Mesodermal cell (in vitro differentiated cells): ENCODE results near the gene UBR4.
A peak's percentile ranks its signal among the peaks of the same experiment; 100 is the strongest.

ENCODE experiments used
- H3K27ac ChIP-seq: 2 replicates; pipeline ENCODE4 v1.7.0; 2013; ENCODE audit warnings: mild to moderate bottlenecking, low read depth, low read length, moderate library complexity; ENCODE audit not compliant: severe bottlenecking
- H3K36me3 ChIP-seq: 2 replicates; pipeline ENCODE4 v1.7.1; 2013; ENCODE audit warnings: mild to moderate bottlenecking, low read length, moderate library complexity; ENCODE audit not compliant: control insufficient read depth, insufficient read depth
- H3K4me1 ChIP-seq: one replicate; pipeline ENCODE4 v1.7.1; 2013; ENCODE audit warnings: mild to moderate bottlenecking, low read length; ENCODE audit not compliant: insufficient read depth, control insufficient read depth, poor library complexity, severe bottlenecking
- H3K4me3 ChIP-seq: 2 replicates; pipeline ENCODE4 v1.7.0; 2013; ENCODE audit warnings: low read length, control low read depth, mild to moderate bottlenecking; ENCODE audit not compliant: insufficient read depth, poor library complexity, severe bottlenecking; ENCODE audit errors: extremely low read depth
- H3K9me3 ChIP-seq: 2 replicates; pipeline ENCODE4 v1.7.1; 2013; ENCODE audit warnings: mild to moderate bottlenecking, low read length, moderate library complexity; ENCODE audit not compliant: control insufficient read depth
- WGBS, 2 experiments: methylation state at CpG; one replicate each; pipeline ENCODE4 v1.1.5; 2013; ENCODE audit warnings: missing lambda C conversion rate in 2 of 2; ENCODE audit not compliant: insufficient coverage in 2 of 2; 5-methylcytosine and 5-hydroxymethylcytosine counted together

Gene UBR4

DNA sequence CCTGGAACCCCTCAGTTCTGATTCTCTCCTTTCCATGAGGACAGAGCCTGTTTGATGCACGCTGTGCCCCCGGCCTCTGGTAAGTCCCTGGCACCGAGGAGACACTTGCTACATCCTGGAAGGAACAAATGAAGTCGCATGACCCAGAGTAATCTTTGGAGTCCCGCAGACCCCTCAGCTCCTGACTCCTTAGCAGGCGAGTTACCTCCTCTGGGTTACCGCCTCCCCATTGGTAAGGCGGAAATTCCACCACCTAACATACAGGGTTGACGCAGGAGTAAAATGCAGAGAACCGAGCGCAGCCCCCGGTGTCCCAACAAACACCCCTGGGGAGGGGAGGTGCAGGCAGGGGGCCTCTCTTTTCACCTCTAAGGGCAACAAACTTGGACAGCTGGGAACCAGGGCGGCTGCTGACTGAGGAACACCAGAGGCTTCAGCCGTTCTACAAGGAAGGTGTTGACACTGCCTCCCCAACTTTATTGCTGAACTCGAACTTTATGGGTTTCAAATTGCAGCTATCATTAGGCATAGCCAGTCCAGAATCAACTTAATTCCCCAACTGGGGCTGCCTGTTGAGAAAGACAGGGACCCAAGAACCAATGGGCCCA, 138.3 kb downstream of the UBR4 start:
- Histone ChIP-seq H3K4me1 (peaks cover 5% of the 10 kb centered on the region), H3K4me3 (no peak overlapping the region), H3K27ac (no peak overlapping the region), H3K36me3 (peaks cover 40% of the 10 kb centered on the region), H3K9me3 (no peaks in the 10 kb centered on the region)
- WGBS, 2 experiments: 90 to 92% methylated on average over 9 of the region's 15 CpGs

- no peak overlapping the region for H3K27ac ChIP-seq
- H3K36me3 ChIP-seq: peaks cover 32% of the 10 kb centered on the region
- WGBS, 2 experiments: 75 to 85% methylated on average over 14 to 15 of the region's 17 CpGs
- H3K9me3 ChIP-seq: no peaks in the 10 kb centered on the region
- peaks cover 11% of the 10 kb centered on the region for H3K4me1 ChIP-seq
- H3K4me3 ChIP-seq: no peak overlapping the region
Observed at GRCh38 chr1:19070891-19071621, 139.0 kb downstream of the UBR4 start.

GRCh38 chr1:19070197-19070651, 139.8 kb downstream of the UBR4 start:
- WGBS, 2 experiments: 90 to 91% methylated on average over 8 to 9 of the region's 9 CpGs
- H3K36me3 ChIP-seq: peaks cover 24% of the 10 kb centered on the region
- H3K4me1 ChIP-seq: peaks cover 11% of the 10 kb centered on the region

GRCh38 chr1:19068639-19069276, 141.3 kb downstream of the UBR4 start:
- Histone ChIP-seq H3K36me3 (peaks cover 10% of the 10 kb centered on the region), H3K4me1 (peaks cover 11% of the 10 kb centered on the region), H3K27ac (no peak overlapping the region), H3K4me3 (no peak overlapping the region), H3K9me3 (no peaks in the 10 kb centered on the region)
- WGBS, 2 experiments: 93 to 96% methylated on average over 7 to 11 of the region's 11 CpGs

More at GRCh38 chr1:19070197-19070651, 139.8 kb downstream of the UBR4 start:
- Histone ChIP-seq H3K4me3 (no peak overlapping the region), H3K27ac (no peak overlapping the region), H3K9me3 (no peaks in the 10 kb centered on the region)

DNA sequence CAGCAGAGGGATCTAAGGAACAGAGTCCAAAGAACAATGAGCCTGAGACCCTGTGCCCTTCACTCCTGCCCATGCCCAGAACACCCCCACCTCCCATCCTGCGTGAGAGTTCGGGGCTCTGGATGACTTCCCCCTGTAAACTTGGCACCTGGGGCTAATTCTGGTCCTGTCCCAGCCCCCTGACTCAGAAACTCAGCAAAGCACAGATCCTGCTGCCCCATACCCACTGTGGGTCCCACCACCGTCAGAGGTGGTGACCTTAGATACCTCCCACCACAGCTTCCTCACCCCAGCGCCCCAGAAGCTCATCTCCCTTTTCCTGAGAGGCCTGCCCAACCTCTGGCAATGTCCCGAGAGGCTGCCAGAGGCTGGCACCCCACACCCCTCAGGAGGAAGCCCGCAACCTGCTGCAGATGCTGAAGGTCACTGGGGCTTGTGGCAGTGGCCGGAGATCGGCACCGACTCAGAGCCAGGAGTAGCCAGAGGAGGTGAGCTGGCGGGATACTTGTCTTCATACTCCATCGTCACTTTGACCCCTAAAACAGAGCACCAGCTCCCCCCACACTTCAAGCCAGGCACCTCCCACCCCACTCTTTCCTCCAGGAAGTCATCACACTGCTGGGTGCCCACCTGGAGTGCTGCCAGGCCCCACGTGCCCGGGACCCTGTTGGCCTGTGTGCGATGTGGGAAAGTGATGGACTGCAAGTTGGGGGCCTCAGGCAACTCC, 142.0 kb downstream of the UBR4 start:
- 87 to 91% methylated on average over 6 to 11 of the region's 14 CpGs for WGBS, 2 experiments
- Histone ChIP-seq H3K4me3 (no peak overlapping the region), H3K4me1 (peaks cover 11% of the 10 kb centered on the region), H3K27ac (no peak overlapping the region), H3K9me3 (no peaks in the 10 kb centered on the region), H3K36me3 (peaks cover 5% of the 10 kb centered on the region)

DNA sequence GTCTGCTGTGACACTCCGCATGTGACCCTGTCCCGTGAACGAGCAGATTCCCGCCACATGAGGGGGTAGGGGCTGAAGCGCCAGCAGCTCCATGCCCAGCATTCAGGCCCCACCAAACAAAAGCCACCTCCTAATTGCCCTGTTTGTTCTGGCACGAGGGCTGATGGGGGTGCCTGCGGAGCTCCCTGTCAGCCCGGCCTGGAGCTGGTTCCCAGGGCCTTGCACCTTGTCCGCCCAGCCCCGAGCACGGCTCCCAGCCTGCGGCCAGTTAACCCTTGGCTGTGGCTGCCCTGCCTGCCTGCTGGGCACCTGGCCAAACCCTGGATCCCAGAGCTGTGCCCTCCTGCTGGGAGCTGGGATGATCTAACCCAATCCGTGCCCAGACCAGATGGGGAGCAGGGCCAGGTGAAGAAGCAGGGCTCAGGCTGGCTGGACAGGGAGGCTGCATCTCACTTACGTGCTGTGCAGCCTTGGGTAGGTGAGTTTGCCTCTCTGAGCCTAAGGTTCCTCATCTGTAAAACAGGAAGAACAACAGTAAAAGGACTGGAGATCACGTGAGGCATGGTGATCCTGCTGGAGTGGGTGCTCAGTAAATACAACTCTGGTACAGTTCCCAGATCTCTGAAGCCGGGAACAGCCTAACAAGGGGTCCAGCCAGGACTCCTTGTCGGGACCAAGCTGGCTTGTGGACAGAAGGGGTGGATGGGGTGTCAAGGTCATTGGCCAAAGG, 142.7 kb downstream of the UBR4 start:
- 58 to 63% methylated on average over 12 to 17 of the region's 17 CpGs for WGBS, 2 experiments
- no peaks in the 10 kb centered on the region for H3K36me3 ChIP-seq
- peaks cover 11% of the 10 kb centered on the region for H3K4me1 ChIP-seq
- no peaks in the 10 kb centered on the region for H3K9me3 ChIP-seq
- H3K4me3 ChIP-seq: no peak overlapping the region
- H3K27ac ChIP-seq: peak overlapping the region; percentile 57

GRCh38 chr1:19066874-19067181, 143.2 kb downstream of the UBR4 start:
- WGBS, 2 experiments: 70 to 83% methylated on average over 7 to 9 of the region's 10 CpGs
- peak overlapping the region; percentile 57 for H3K27ac ChIP-seq
- H3K9me3 ChIP-seq: no peaks in the 10 kb centered on the region
- H3K4me1 ChIP-seq: peaks cover 11% of the 10 kb centered on the region
- H3K4me3 ChIP-seq: no peak overlapping the region
- no peaks in the 10 kb centered on the region for H3K36me3 ChIP-seq

GRCh38 chr1:19066248-19066873, 143.7 kb downstream of the UBR4 start:
- peaks cover 11% of the 10 kb centered on the region for H3K4me1 ChIP-seq
- no peaks in the 10 kb centered on the region for H3K9me3 ChIP-seq
- no peak overlapping the region for H3K27ac ChIP-seq
- H3K4me3 ChIP-seq: no peak overlapping the region
- H3K36me3 ChIP-seq: no peaks in the 10 kb centered on the region
- 80 to 92% methylated on average over 9 to 10 of the region's 14 CpGs for WGBS, 2 experiments

GRCh38 chr1:19065526-19066247, 144.4 kb downstream of the UBR4 start:
- H3K36me3 ChIP-seq: no peaks in the 10 kb centered on the region
- no peaks in the 10 kb centered on the region for H3K9me3 ChIP-seq
- no peak overlapping the region for H3K4me3 ChIP-seq
- WGBS, 2 experiments: 90 to 91% methylated on average over 8 to 12 of the region's 16 CpGs
- peaks cover 11% of the 10 kb centered on the region for H3K4me1 ChIP-seq
- H3K27ac ChIP-seq: no peak overlapping the region
